ENCODE results near the gene DGCR2.

DGCR2 gene

DNA sequence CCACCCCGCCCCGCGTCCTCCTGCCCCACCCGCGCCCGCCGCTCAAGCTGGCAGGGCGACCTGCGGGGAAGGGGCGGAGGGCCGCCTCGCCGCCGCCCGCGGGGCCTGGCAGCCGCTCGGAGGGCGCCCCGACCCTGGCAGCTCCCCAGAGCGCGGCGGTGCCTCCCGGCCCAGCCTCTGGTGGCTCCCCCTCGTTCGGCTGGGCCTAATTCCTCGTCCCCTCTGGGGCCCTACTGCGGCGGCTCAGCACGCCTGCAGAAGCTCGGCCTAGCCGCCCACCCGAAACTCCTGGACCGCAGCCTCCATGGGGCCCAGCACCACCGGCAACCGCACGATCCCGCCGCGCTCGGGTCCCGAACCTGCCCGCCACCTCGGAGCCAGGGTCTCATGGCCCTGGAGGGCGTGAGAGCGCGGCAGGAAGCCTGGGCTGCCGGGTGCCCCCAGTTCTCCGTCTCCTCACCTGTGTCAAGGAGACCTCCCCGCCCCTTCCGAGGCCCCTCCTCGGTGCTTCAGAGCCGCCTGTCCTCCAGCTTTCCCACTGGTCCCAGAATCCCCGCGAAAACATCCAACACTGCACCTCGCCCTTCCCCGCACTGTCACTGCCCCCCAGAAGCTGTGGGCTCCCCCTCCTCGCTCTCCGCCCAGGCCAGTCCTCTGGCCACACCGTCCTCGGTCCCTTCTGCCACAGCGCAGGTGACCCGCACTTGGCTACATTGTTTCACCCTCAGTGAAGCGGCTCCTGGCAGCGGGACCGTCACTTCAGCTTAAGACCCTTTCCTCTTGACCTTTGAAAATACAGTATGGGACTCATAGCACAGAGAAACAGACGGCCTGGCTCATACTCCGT, 28.5 kb upstream of the DGCR2 start:
- H3K9me3 ChIP-seq (ENCODE audit: control insufficient read depth, insufficient read depth, low read length) = no peaks in the 10 kb centered on the region
- peak overlapping the region; percentile 25; the same call in 1 of the 2 replicates for H3K9ac ChIP-seq (ENCODE audit: low read depth, low read length)
- H3K36me3 ChIP-seq (ENCODE audit: insufficient read depth, low read length) = no peaks in the 10 kb centered on the region
- H3K4me1 ChIP-seq (ENCODE audit: insufficient read depth, low read length) = no peaks in the 10 kb centered on the region; the same call in 1 of the 2 replicates

- H3K9ac ChIP-seq (ENCODE audit: low read depth, low read length) = peak within 1 kb of the TSS; percentile 47
- H3K4me1 ChIP-seq (ENCODE audit: insufficient read depth, low read length) = no peaks in the 10 kb centered on the region; the same call in 1 of the 2 replicates
- no peaks in the 10 kb centered on the region for H3K36me3 ChIP-seq (ENCODE audit: insufficient read depth, low read length)
- no peaks in the 10 kb centered on the region for H3K9me3 ChIP-seq (ENCODE audit: control insufficient read depth, insufficient read depth, low read length)
Measured at GRCh38 chr22:19149991-19150390, 27.8 kb upstream of the DGCR2 start, which contains the start of gene GSC2. Gene GSC2 (minus strand): TSS chr22:19150292. CDS start chr22:19150283, 9 bp downstream.

GRCh38 chr22:19149047-19149883, 27.1 kb upstream of the DGCR2 start:
- H3K9ac ChIP-seq (ENCODE audit: low read depth, low read length) = peak overlapping the region; percentile 47
- no peaks in the 10 kb centered on the region; the same call in 1 of the 2 replicates for H3K4me1 ChIP-seq (ENCODE audit: insufficient read depth, low read length)
- H3K36me3 ChIP-seq (ENCODE audit: insufficient read depth, low read length) = no peaks in the 10 kb centered on the region
- H3K9me3 ChIP-seq (ENCODE audit: control insufficient read depth, insufficient read depth, low read length) = no peaks in the 10 kb centered on the region

- H3K4me1 ChIP-seq (ENCODE audit: insufficient read depth, low read length) = no peaks in the 10 kb centered on the region; the same call in 1 of the 2 replicates
- no peaks in the 10 kb centered on the region for H3K9me3 ChIP-seq (ENCODE audit: control insufficient read depth, insufficient read depth, low read length)
- H3K36me3 ChIP-seq (ENCODE audit: insufficient read depth, low read length) = no peaks in the 10 kb centered on the region
- peak overlapping the region; percentile 47; the same call in 1 of the 2 replicates for H3K9ac ChIP-seq (ENCODE audit: low read depth, low read length)
Measured at GRCh38 chr22:19148417-19149046, 26.3 kb upstream of the DGCR2 start.

DNA sequence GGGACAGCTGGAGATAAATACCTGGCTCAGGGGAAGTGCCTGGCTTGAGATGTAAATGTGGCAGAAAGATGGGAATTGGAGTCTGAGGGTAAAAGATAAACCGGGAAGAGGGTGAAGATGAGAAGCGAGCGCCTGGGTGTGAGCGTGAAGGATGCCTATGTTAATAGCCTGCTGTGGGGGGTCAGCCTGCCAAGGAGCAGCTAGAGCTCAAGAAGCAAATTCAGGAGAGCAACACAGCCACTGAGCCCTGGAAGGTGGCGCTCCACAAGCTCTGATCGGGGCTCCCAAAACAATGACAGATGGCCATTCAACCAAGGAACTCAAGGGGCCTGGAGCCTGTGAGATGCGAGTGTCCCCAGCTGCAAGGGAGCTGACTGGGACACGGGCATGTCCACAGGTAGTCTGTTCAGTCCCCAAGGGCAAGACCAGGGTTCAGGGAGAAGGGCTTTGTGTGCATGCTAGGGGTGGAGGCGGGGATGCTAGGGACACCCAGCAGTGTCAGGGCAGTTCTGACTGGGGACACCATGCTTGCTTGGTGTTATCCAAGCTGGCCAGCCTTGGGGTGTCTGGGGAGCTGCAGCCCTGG, 25.1 kb upstream of the DGCR2 start:
- no peaks in the 10 kb centered on the region for H3K9me3 ChIP-seq (ENCODE audit: control insufficient read depth, insufficient read depth, low read length)
- no peaks in the 10 kb centered on the region; the same call in 1 of the 2 replicates for H3K36me3 ChIP-seq (ENCODE audit: insufficient read depth, low read length)
- no peaks in the 10 kb centered on the region; the same call in 1 of the 2 replicates for H3K4me1 ChIP-seq (ENCODE audit: insufficient read depth, low read length)
- no peak overlapping the region for H3K9ac ChIP-seq (ENCODE audit: low read depth, low read length)

GRCh38 chr22:19146215-19146968, 24.2 kb upstream of the DGCR2 start:
- H3K9ac ChIP-seq (ENCODE audit: low read depth, low read length) = no peak overlapping the region
- no peaks in the 10 kb centered on the region; the same call in 1 of the 2 replicates for H3K4me1 ChIP-seq (ENCODE audit: insufficient read depth, low read length)
- no peaks in the 10 kb centered on the region; the same call in 1 of the 2 replicates for H3K36me3 ChIP-seq (ENCODE audit: insufficient read depth, low read length)
- H3K9me3 ChIP-seq (ENCODE audit: control insufficient read depth, insufficient read depth, low read length) = no peaks in the 10 kb centered on the region

- peak overlapping the region; percentile 89 for H3K9ac ChIP-seq (ENCODE audit: low read depth, low read length)
- H3K4me1 ChIP-seq (ENCODE audit: insufficient read depth, low read length) = no peaks in the 10 kb centered on the region; the same call in 1 of the 2 replicates
- peaks cover 11% of the 10 kb centered on the region for H3K36me3 ChIP-seq (ENCODE audit: insufficient read depth, low read length)
- no peaks in the 10 kb centered on the region for H3K9me3 ChIP-seq (ENCODE audit: control insufficient read depth, insufficient read depth, low read length)
Measured at GRCh38 chr22:19143967-19144400, 21.8 kb upstream of the DGCR2 start.

- Histone ChIP-seq H3K36me3 (ENCODE audit: insufficient read depth, low read length) (peaks cover 11% of the 10 kb centered on the region), H3K4me1 (ENCODE audit: insufficient read depth, low read length) (no peaks in the 10 kb centered on the region; the same call in 1 of the 2 replicates), H3K9ac (ENCODE audit: low read depth, low read length) (no peak overlapping the region), H3K9me3 (ENCODE audit: control insufficient read depth, insufficient read depth, low read length) (no peaks in the 10 kb centered on the region)
Measured at GRCh38 chr22:19143212-19143611, 21.0 kb upstream of the DGCR2 start.

- no peak overlapping the region for H3K9ac ChIP-seq (ENCODE audit: low read depth, low read length)
- H3K4me1 ChIP-seq (ENCODE audit: insufficient read depth, low read length) = no peaks in the 10 kb centered on the region; the same call in 1 of the 2 replicates
- no peaks in the 10 kb centered on the region for H3K9me3 ChIP-seq (ENCODE audit: control insufficient read depth, insufficient read depth, low read length)
- peaks cover 11% of the 10 kb centered on the region for H3K36me3 ChIP-seq (ENCODE audit: insufficient read depth, low read length)
Measured at GRCh38 chr22:19142394-19142793, 20.2 kb upstream of the DGCR2 start.

- Histone ChIP-seq H3K36me3 (ENCODE audit: insufficient read depth, low read length) (peaks cover 13% of the 10 kb centered on the region), H3K9me3 (ENCODE audit: control insufficient read depth, insufficient read depth, low read length) (no peaks in the 10 kb centered on the region), H3K9ac (ENCODE audit: low read depth, low read length) (no peak overlapping the region), H3K4me1 (ENCODE audit: insufficient read depth, low read length) (no peaks in the 10 kb centered on the region)
Measured at GRCh38 chr22:19139974-19140373, 17.8 kb upstream of the DGCR2 start.

- Histone ChIP-seq H3K36me3 (ENCODE audit: insufficient read depth, low read length) (peaks cover 19% of the 10 kb centered on the region), H3K4me1 (ENCODE audit: insufficient read depth, low read length) (no peaks in the 10 kb centered on the region), H3K9ac (ENCODE audit: low read depth, low read length) (no peak overlapping the region), H3K9me3 (ENCODE audit: control insufficient read depth, insufficient read depth, low read length) (no peaks in the 10 kb centered on the region)
Measured at GRCh38 chr22:19139001-19139356, 16.8 kb upstream of the DGCR2 start.

GRCh38 chr22:19138217-19139000, 16.2 kb upstream of the DGCR2 start:
- Histone ChIP-seq H3K4me1 (ENCODE audit: insufficient read depth, low read length) (no peaks in the 10 kb centered on the region), H3K36me3 (ENCODE audit: insufficient read depth, low read length) (peaks cover 19% of the 10 kb centered on the region), H3K9me3 (ENCODE audit: control insufficient read depth, insufficient read depth, low read length) (no peaks in the 10 kb centered on the region), H3K9ac (ENCODE audit: low read depth, low read length) (no peak overlapping the region)

Measured in ES-I3 (cell line).